ENCODE results near the gene ANLN.
"Not testable (repeated sequence)": the region's sequence is repeated elsewhere in the genome, so short reads cannot be mapped to it uniquely, and the experiment has no call there.

The ANLN gene

GRCh38 chr7:36369171-36369570 lies 20.5 kb upstream of the ANLN start:
- H2AFZ ChIP-seq (ENCODE audit: low read depth, low read length): no peak overlapping the region
- ATAC-seq (ENCODE audit: insufficient read depth, low read depth) (no peak), DNase-seq (no peak)
- H3K79me2 ChIP-seq (ENCODE audit: insufficient read depth, low read length): no peaks in the 10 kb centered on the region
- H4K20me1 ChIP-seq (ENCODE audit: insufficient read depth, low read length): no peaks in the 10 kb centered on the region
- no peaks in the 10 kb centered on the region for H3K27me3 ChIP-seq (ENCODE audit: insufficient read depth, low read length, poor library complexity)
- TF ChIP-seq CTCF (IDR thresholded peaks at IDR 0.05; ENCODE audit: borderline replicate concordance, extremely low read depth, low read length, poor library complexity, severe bottlenecking) (no peak), EZH2 (IDR thresholded peaks at IDR 0.05; ENCODE audit: borderline replicate concordance, low read depth, low read length, severe bottlenecking) (no peak)
- H3K27ac ChIP-seq (ENCODE audit: low read length): no peak overlapping the region
- no peak overlapping the region for H3K9ac ChIP-seq (ENCODE audit: low read depth, low read length)
- no peaks in the 10 kb centered on the region; the same call in 1 of the 2 replicates for H3K36me3 ChIP-seq (ENCODE audit: insufficient read depth, low read length)
- H3K4me2 ChIP-seq (ENCODE audit: insufficient read depth, low read length): no peak overlapping the region
- peaks cover 20% of the 10 kb centered on the region for H3K4me1 ChIP-seq (ENCODE audit: insufficient read depth, low read length)
- no peaks in the 10 kb centered on the region for H3K9me3 ChIP-seq (ENCODE audit: insufficient read depth, low read length, severe bottlenecking)
- H3K4me3 ChIP-seq (ENCODE audit: low read depth in 1 of 2, low read length in 2 of 2): no peak overlapping the region

GRCh38 chr7:36370046-36370445 lies 19.6 kb upstream of the ANLN start:
- Histone ChIP-seq H3K27ac (ENCODE audit: low read length) (no peak overlapping the region), H3K4me2 (ENCODE audit: insufficient read depth, low read length) (no peak overlapping the region), H3K4me3 (ENCODE audit: low read depth in 1 of 2, low read length in 2 of 2) (no peak overlapping the region), H4K20me1 (ENCODE audit: insufficient read depth, low read length) (no peaks in the 10 kb centered on the region), H3K79me2 (ENCODE audit: insufficient read depth, low read length) (no peaks in the 10 kb centered on the region), H3K9ac (ENCODE audit: low read depth, low read length) (no peak overlapping the region), H3K36me3 (ENCODE audit: insufficient read depth, low read length) (no peaks in the 10 kb centered on the region; the same call in 1 of the 2 replicates), H3K27me3 (ENCODE audit: insufficient read depth, low read length, poor library complexity) (no peaks in the 10 kb centered on the region), H3K4me1 (ENCODE audit: insufficient read depth, low read length) (peaks cover 20% of the 10 kb centered on the region), H3K9me3 (ENCODE audit: insufficient read depth, low read length, severe bottlenecking) (no peaks in the 10 kb centered on the region), H2AFZ (ENCODE audit: low read depth, low read length) (no peak overlapping the region)
- TF ChIP-seq CTCF (IDR thresholded peaks at IDR 0.05; ENCODE audit: borderline replicate concordance, extremely low read depth, low read length, poor library complexity, severe bottlenecking): no peak
- TF ChIP-seq EZH2 (IDR thresholded peaks at IDR 0.05; ENCODE audit: borderline replicate concordance, low read depth, low read length, severe bottlenecking): no peak
- ATAC-seq (ENCODE audit: insufficient read depth, low read depth) (no peak), DNase-seq (no peak)

- Histone ChIP-seq H3K4me1 (ENCODE audit: insufficient read depth, low read length) (peaks cover 9% of the 10 kb centered on the region), H4K20me1 (ENCODE audit: insufficient read depth, low read length) (no peaks in the 10 kb centered on the region), H3K4me3 (ENCODE audit: low read depth in 1 of 2, low read length in 2 of 2) (no peak overlapping the region), H3K79me2 (ENCODE audit: insufficient read depth, low read length) (no peaks in the 10 kb centered on the region), H3K4me2 (ENCODE audit: insufficient read depth, low read length) (no peak overlapping the region), H3K9me3 (ENCODE audit: insufficient read depth, low read length, severe bottlenecking) (no peaks in the 10 kb centered on the region), H3K36me3 (ENCODE audit: insufficient read depth, low read length) (no peaks in the 10 kb centered on the region), H3K9ac (ENCODE audit: low read depth, low read length) (no peak overlapping the region), H3K27ac (ENCODE audit: low read length) (no peak overlapping the region), H2AFZ (ENCODE audit: low read depth, low read length) (no peak overlapping the region), H3K27me3 (ENCODE audit: insufficient read depth, low read length, poor library complexity) (no peaks in the 10 kb centered on the region)
- DNase-seq (no peak), ATAC-seq (ENCODE audit: insufficient read depth, low read depth) (no peak)
- TF ChIP-seq EZH2 (IDR thresholded peaks at IDR 0.05; ENCODE audit: borderline replicate concordance, low read depth, low read length, severe bottlenecking) (no peak), CTCF (IDR thresholded peaks at IDR 0.05; ENCODE audit: borderline replicate concordance, extremely low read depth, low read length, poor library complexity, severe bottlenecking) (no peak)
Observed at GRCh38 chr7:36372156-36372555, 17.5 kb upstream of the ANLN start.

- H3K4me3 ChIP-seq (ENCODE audit: low read depth in 1 of 2, low read length in 2 of 2); ATAC-seq (ENCODE audit: insufficient read depth, low read depth); H3K27ac ChIP-seq (ENCODE audit: low read length); H4K20me1 ChIP-seq (ENCODE audit: insufficient read depth, low read length); H3K79me2 ChIP-seq (ENCODE audit: insufficient read depth, low read length); H3K4me2 ChIP-seq (ENCODE audit: insufficient read depth, low read length); H3K9me3 ChIP-seq (ENCODE audit: insufficient read depth, low read length, severe bottlenecking); H3K36me3 ChIP-seq (ENCODE audit: insufficient read depth, low read length); H3K4me1 ChIP-seq (ENCODE audit: insufficient read depth, low read length); H3K27me3 ChIP-seq (ENCODE audit: insufficient read depth, low read length, poor library complexity); H3K9ac ChIP-seq (ENCODE audit: low read depth, low read length); DNase-seq: not testable (repeated sequence)
- 0 out of 2 replicates have a peak overlapping the region, but pooled peaks have one; percentile 33 for H2AFZ ChIP-seq (ENCODE audit: low read depth, low read length)
Observed at GRCh38 chr7:36378555-36378954, 11.1 kb upstream of the ANLN start.

Measured in DND-41 (cell line).